K562 (cell line): ENCODE results near the gene SRRT.

ENCODE experiments used
- AFF1 ChIP-seq, 2 experiments: fragments of 450-650 bp; IDR thresholded peaks; 2 replicates each; pipeline ENCODE4 v1.6.1; 2018; ENCODE audit warnings: mild to moderate bottlenecking in 2 of 2, low read depth in 1 of 2; ENCODE audit not compliant: partially characterized antibody in 2 of 2
- BCLAF1 ChIP-seq, 2 experiments: fragments of 450-650 bp in 1 of 2; IDR thresholded peaks; 2 replicates each; pipeline ENCODE4 v1.6.1; 2011 to 2017; ENCODE audit warnings: low read depth in 2 of 2, antibody characterized with exemption in 1 of 2, borderline replicate concordance in 1 of 2, low read length in 1 of 2, mild to moderate bottlenecking in 1 of 2, mixed read lengths in 1 of 2; ENCODE audit not compliant: control insufficient read depth in 1 of 2
- CTCF ChIP-seq, 3 experiments: IDR thresholded peaks in 2 of 3; conservative IDR thresholded peaks in 1 of 3; 2 replicates each; pipeline ENCODE4 v1.5.1; 2011 to 2012; ENCODE audit warnings: low read length in 3 of 3, mild to moderate bottlenecking in 3 of 3, control low read depth in 2 of 3, improper control_type of control experiment in 1 of 3, inconsistent platforms in 1 of 3, low read depth in 1 of 3, mixed read lengths in 1 of 3, moderate library complexity in 1 of 3; ENCODE audit not compliant: insufficient read depth in 2 of 3
- ELF4 ChIP-seq: fragments of 450-650 bp; formaldehyde crosslinking; IDR thresholded peaks from 2 replicates; pipeline ENCODE4 v1.4.0; 2022; ENCODE audit warnings: missing genetic modification characterization
- EZH2 ChIP-seq: IDR thresholded peaks from 2 replicates; pipeline ENCODE4 v1.6.1; 2012; ENCODE audit warnings: low read depth, mild to moderate bottlenecking, inconsistent platforms, low read length, borderline replicate concordance
- MTF1 ChIP-seq: fragments of 250-450 bp; sonication (Bioruptor Pico); IDR thresholded peaks from 2 replicates; pipeline ENCODE4 v1.9.0; 2021; ENCODE audit warnings: moderate library complexity, mild to moderate bottlenecking, inconsistent platforms, borderline replicate concordance
- POLR2AphosphoS5 ChIP-seq: IDR thresholded peaks from 2 replicates; pipeline ENCODE4 v1.6.1; 2011; ENCODE audit warnings: mild to moderate bottlenecking, low read depth, low read length, moderate library complexity; ENCODE audit not compliant: control insufficient read depth, insufficient read depth
- THRA ChIP-seq: fragments of 450-650 bp; IDR thresholded peaks from 2 replicates; pipeline ENCODE4 v1.6.1; 2017; ENCODE audit warnings: mild to moderate bottlenecking, moderate library complexity
- ZNF24 ChIP-seq: fragments of 450-650 bp; IDR thresholded peaks from 2 replicates; pipeline ENCODE4 v1.6.1; 2016
- ZNF445 ChIP-seq: fragments of 250-450 bp; sonication (Bioruptor Pico); IDR thresholded peaks from 2 replicates; pipeline ENCODE4 v1.4.0; 2020; ENCODE audit warnings: low read depth, mild to moderate bottlenecking, moderate library complexity
- ZNF583 ChIP-seq: fragments of 250-450 bp; sonication (Bioruptor Pico); IDR thresholded peaks from 2 replicates; pipeline ENCODE4 v1.4.0; 2020
- ZNF780A ChIP-seq: fragments of 250-450 bp; sonication (Bioruptor Pico); IDR thresholded peaks from 2 replicates; pipeline ENCODE4 v1.5.0; 2021; ENCODE audit warnings: mild to moderate bottlenecking
- TF ChIP-seq, protein P1 (sequence below): fragments of 450-650 bp; IDR thresholded peaks from 2 replicates; pipeline ENCODE4 v1.6.1; 2016; ENCODE audit warnings: low read depth

- TF ChIP-seq ZNF780A (CRISPR knock-in tag) (no peak), POLR2AphosphoS5 (no peak), CTCF (IDR thresholded peaks at IDR 0.05 in 2 of 3, conservative IDR thresholded peaks at IDR 0.05 in 1 of 3; ENCODE audit: insufficient read depth in 2 of 3, low read depth in 1 of 3, low read length in 3 of 3) (no peak), EZH2 (no peak), AFF1 (IDR thresholded peaks at IDR 0.05; ENCODE audit: low read depth in 1 of 2, partially characterized antibody in 2 of 2) (no peak), ZNF445 (CRISPR knock-in tag) (no peak), THRA (no peak), BCLAF1 (IDR thresholded peaks at IDR 0.05; ENCODE audit: borderline replicate concordance in 1 of 2, control insufficient read depth in 1 of 2, low read depth in 2 of 2, low read length in 1 of 2) (no peak), ZNF24 (no peak), ELF4 (CRISPR knock-in tag) (no peak), ZNF583 (CRISPR knock-in tag) (no peak), MTF1 (no peak)
- TF ChIP-seq, protein P1, sequence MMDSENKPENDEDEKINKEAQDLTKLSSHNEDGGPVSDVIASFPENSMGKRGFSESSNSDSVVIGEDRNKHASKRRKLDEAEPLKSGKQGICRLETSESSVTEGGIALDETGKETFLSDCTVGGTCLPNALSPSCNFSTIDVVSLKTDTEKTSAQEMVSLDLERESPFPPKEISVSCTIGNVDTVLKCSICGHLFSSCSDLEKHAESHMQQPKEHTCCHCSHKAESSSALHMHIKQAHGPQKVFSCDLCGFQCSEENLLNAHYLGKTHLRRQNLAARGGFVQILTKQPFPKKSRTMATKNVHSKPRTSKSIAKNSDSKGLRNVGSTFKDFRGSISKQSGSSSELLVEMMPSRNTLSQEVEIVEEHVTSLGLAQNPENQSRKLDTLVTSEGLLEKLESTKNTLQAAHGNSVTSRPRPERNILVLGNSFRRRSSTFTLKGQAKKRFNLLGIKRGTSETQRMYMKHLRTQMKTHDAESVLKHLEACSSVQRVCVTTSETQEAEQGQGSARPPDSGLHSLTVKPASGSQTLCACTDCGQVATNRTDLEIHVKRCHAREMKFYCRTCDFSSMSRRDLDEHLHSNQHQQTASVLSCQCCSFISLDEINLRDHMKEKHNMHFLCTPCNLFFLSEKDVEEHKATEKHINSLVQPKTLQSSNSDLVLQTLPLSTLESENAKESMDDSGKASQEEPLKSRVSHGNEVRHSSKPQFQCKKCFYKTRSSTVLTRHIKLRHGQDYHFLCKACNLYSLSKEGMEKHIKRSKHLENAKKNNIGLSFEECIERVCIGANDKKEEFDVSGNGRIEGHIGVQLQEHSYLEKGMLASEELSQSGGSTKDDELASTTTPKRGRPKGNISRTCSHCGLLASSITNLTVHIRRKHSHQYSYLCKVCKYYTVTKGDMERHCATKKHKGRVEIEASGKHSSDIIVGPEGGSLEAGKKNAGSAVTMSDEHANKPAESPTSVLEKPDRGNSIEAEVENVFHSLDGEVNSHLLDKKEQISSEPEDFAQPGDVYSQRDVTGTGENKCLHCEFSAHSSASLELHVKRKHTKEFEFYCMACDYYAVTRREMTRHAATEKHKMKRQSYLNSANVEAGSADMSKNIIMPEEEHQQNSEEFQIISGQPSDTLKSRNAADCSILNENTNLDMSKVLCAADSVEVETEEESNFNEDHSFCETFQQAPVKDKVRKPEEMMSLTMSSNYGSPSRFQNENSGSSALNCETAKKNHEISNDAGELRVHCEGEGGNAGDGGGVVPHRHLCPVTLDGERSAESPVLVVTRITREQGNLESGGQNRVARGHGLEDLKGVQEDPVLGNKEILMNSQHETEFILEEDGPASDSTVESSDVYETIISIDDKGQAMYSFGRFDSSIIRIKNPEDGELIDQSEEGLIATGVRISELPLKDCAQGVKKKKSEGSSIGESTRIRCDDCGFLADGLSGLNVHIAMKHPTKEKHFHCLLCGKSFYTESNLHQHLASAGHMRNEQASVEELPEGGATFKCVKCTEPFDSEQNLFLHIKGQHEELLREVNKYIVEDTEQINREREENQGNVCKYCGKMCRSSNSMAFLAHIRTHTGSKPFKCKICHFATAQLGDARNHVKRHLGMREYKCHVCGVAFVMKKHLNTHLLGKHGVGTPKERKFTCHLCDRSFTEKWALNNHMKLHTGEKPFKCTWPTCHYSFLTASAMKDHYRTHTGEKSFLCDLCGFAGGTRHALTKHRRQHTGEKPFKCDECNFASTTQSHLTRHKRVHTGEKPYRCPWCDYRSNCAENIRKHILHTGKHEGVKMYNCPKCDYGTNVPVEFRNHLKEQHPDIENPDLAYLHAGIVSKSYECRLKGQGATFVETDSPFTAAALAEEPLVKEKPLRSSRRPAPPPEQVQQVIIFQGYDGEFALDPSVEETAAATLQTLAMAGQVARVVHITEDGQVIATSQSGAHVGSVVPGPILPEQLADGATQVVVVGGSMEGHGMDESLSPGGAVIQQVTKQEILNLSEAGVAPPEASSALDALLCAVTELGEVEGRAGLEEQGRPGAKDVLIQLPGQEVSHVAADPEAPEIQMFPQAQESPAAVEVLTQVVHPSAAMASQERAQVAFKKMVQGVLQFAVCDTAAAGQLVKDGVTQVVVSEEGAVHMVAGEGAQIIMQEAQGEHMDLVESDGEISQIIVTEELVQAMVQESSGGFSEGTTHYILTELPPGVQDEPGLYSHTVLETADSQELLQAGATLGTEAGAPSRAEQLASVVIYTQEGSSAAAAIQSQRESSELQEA, result no peak
These were observed 16.0 kb downstream of the SRRT start for GRCh38 chr7:100890653-100891567.
